GM20431 (cell line): ENCODE data around the gene ZBBX.

Experiments
- in situ Hi-C: fragments of 300-500 bp; cut with MseI, MboI; formaldehyde crosslinking; loops from one replicate; pipeline ENCODE4 v1.15.0; 2020; ENCODE audit warnings: low sequenced_read_pairs; ENCODE audit not compliant: unreplicated experiment

The ZBBX gene

DNA sequence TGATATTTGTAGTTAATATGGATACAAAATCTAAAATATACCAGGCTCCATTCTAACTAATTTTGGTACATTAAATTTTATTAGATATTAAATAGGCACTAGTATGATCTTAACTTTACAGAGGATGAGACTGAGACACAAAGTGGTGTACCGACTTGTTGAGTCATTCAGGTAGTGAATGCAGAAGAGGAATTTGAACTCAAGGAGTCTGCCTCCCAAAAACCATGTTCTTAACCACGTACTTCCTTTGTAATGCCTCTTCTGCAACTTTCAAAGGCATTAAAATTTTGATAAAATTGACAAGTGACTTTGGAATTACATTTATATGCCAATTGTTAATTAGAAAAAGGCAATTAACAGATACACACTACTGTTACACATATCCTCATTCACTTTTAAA, 61.8 kb downstream of the ZBBX start:
- in situ Hi-C loops, result no loop called here

GRCh38 chr3:167306319-167306718, 73.8 kb downstream of the ZBBX start:
- in situ Hi-C loops, result no loop called here

- in situ Hi-C loops, result no loop called here
Observed at GRCh38 chr3:167305340-167305890, 74.7 kb downstream of the ZBBX start.

DNA sequence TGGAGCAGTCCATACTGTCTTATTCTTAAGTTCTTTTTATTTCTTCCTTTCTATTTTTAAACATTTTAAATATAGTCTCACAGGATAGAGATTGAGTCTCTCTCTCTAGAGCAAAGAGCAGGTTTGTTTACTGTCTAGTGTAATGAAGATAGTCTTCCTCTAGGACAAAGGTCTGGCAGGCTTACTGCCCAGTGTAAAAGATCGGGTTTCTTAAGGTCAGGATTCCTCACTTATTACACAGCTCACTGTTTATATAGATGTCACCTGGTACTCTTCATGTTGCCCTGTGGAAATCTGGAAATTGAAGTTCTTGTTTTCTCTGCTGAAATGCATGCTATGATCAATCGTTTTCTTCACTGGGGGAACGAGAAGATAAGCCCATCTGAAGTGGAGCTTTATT, 76.0 kb downstream of the ZBBX start:
- in situ Hi-C loops, result no loop called here

DNA sequence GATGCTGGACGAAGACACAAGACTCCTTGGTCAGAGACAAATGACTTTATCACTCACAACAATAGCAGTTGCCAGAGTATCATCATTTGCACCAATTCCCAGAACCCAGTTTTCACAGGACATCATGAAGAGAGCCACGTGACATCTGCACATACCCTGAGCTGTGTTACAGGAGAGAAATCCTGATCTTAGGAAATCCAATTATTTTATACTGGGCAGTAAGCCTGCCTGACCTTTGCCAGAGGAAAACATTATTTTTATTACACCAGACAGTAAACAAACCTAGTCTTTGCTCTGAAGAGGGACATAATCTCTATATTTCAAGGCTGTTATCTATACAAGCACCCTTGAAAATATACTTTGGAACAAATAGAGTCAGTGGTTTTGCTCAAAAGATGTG, 77.4 kb downstream of the ZBBX start:
- in situ Hi-C loops, result no loop called here

DNA sequence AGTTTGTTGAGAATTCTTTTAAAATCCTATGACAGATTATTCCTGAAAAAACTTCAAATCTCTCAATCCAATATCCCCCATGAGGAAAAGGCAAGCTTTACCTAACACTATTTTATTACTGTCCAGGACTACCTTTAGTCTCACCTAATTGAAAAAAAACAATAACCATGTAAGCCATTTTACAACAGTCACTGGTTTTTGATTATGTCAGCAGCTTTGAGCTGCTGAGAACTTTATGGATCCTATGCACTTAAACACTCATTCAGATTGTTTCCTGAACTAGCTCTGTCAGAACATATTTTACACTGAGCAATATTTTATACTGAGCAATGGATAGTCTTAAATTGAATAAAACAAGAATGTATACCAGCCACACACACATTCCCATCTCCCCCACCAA, 79.9 kb downstream of the ZBBX start:
- in situ Hi-C loops, result no loop called here

GRCh38 chr3:167289435-167289834, 90.7 kb downstream of the ZBBX start:
- in situ Hi-C loops, result no loop called here

- in situ Hi-C loops, result no loop called here
Observed at GRCh38 chr3:167288737-167289136, 91.4 kb downstream of the ZBBX start.

- in situ Hi-C loops, result no loop called here
Observed at GRCh38 chr3:167287308-167287707, 92.8 kb downstream of the ZBBX start.

GRCh38 chr3:167274141-167274874, 105.8 kb downstream of the ZBBX start:
- in situ Hi-C loops, result no loop called here

- in situ Hi-C loops, result no loop called here
Observed at GRCh38 chr3:167253037-167253436, 127.1 kb downstream of the ZBBX start.

GRCh38 chr3:167251678-167252077, 128.4 kb downstream of the ZBBX start:
- in situ Hi-C loops, result no loop called here

GRCh38 chr3:167246252-167246651, 133.8 kb downstream of the ZBBX start:
- in situ Hi-C loops, result no loop called here

DNA sequence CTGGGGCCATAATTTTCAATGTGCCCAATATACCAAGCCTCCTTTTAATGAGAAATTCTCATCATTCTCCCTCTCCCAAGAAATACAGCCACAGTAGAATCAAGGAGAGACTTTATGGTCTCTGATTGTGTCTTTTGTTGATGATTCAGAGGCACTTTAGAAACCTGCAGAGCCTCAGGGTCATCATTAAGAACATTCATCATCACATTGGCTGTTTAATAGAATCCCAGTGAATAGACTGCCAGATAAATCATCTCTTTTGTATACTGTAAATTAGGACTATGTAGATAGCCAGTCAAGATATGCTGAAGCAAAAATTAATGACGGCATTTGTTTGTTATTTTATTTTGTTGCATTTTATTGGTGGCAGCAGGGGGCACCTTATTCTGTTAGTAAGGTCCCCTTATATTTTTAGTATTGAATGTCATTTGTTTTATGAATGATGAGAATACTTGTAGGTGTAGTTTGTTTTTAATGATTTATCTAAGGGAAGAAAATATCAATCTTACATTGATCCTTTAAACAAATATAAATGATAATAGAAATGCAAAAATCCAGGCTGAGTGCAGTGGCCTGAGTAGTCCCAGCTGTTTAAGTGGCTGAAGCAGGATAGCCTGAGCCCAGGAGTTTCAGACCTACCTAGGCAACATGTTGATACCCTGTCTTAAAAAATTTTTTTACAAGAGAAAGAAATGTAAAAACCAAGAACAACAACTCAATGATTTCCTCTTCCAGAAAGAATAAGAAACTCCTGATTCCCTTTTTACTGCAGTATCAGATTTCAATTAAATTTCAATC, 138.8 kb downstream of the ZBBX start:
- in situ Hi-C loops, result no loop called here

- in situ Hi-C loops, result no loop called here
Observed at GRCh38 chr3:167228135-167228534, 152.0 kb downstream of the ZBBX start.

DNA sequence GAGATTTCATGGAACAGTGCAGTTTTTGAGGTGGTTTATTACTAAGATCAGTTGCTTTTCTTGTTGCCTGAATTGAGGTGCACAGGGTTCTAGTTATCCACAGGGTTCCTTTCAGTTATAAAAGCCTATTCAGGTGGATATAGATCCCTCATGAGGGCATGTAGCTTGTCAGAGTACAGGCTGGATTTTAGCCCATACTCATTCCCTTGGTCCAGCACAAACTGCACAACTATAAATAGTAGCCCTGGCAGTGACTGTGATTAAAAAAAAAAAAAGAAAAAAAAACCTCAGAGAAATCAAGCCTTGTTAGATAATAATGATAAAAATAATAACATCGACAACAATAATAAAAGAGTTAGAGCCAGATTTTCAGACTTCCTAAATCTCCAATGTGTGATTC, 154.3 kb downstream of the ZBBX start:
- in situ Hi-C loops, result no loop called here

DNA sequence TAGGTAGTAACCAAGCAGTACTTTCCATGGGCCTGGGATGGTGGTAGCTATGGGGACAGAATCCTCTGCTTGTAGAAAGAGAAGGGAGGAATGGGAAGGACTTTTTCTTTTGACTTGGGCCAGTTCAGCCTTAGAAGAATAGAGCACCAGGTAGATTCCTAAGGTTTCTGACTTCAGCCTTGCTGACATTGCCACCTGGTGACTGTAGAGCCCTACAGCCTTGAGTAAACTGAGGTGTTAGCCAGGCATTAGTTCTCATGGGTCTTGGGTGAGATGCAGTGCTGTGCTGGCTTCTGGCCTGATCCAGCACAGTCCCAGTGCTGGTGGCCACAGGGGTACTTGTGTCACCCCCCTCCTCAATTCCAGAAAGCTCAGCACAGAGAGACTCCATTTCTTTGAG, 171.1 kb downstream of the ZBBX start:
- in situ Hi-C loops, result no loop called here

GRCh38 chr3:167203062-167203461, 177.0 kb downstream of the ZBBX start:
- in situ Hi-C loops, result no loop called here

- in situ Hi-C loops, result no loop called here
Observed at GRCh38 chr3:167198949-167199600, 181.0 kb downstream of the ZBBX start.
